DOHH2 (cell line): ENCODE results near the gene KAZALD1.

Experiments used
- EZH2phosphoT487 ChIP-seq: fragments of 200-600 bp; sonication (generic); IDR thresholded peaks from 2 replicates; pipeline ENCODE4 v1.6.1; 2017; ENCODE audit warnings: borderline replicate concordance, mild to moderate bottlenecking, antibody characterized with exemption, low read length, moderate library complexity, mixed read lengths
- TF ChIP-seq, protein P1 (sequence below): fragments of 200-600 bp; sonication (generic); IDR thresholded peaks from one replicate; pipeline ENCODE4 v1.5.1; 2014; ENCODE audit warnings: antibody characterized with exemption, mild to moderate bottlenecking, low read depth, low read length; ENCODE audit not compliant: poor library complexity, severe bottlenecking

DNA sequence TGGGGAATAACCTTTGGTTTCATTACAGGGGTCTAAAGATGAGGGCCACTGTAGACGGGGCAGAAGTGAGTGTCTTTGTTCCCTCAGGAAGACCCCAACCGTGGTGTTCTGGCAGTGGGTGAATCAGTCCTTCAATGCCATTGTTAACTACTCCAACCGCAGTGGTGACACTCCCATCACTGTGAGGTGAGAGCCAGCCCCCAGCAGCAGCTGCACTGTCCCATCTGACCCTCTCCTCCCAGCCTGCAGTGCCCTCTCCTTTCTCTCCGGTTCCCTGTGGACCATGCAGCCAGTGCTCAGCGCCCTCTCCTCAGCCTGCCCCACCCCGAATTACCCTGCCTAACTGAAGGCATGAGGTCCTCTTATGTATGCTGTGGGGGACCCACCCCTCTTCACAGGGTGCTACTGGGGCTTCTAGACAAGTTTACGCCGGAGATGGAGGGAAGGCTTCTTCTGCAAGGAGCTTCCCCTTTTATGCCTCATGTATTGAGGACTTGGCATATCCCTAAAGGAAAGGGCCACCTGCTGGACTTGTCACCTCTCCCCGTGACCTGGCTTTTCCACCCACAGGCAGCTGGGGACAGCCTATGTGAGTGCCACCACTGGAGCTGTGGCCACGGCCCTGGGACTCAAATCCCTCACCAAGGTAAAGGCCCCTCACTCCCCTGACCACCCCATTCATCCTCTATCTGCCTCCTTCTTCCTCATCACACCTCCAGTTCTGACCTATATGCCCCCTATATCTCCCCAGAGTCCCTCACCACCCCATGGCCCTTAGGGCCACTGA, 25.7 kb upstream of the KAZALD1 start:
- TF ChIP-seq, protein P1, sequence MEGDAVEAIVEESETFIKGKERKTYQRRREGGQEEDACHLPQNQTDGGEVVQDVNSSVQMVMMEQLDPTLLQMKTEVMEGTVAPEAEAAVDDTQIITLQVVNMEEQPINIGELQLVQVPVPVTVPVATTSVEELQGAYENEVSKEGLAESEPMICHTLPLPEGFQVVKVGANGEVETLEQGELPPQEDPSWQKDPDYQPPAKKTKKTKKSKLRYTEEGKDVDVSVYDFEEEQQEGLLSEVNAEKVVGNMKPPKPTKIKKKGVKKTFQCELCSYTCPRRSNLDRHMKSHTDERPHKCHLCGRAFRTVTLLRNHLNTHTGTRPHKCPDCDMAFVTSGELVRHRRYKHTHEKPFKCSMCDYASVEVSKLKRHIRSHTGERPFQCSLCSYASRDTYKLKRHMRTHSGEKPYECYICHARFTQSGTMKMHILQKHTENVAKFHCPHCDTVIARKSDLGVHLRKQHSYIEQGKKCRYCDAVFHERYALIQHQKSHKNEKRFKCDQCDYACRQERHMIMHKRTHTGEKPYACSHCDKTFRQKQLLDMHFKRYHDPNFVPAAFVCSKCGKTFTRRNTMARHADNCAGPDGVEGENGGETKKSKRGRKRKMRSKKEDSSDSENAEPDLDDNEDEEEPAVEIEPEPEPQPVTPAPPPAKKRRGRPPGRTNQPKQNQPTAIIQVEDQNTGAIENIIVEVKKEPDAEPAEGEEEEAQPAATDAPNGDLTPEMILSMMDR = no peak
- no peak for TF ChIP-seq EZH2phosphoT487
